Right lobe of liver (tissue), 4 donors: Measurements from ENCODE around the gene NRTN.

Experiments used
- POLR2A ChIP-seq: fragments of 450-650 bp; IDR thresholded peaks from one replicate; pipeline ENCODE4 v1.6.1; 2017; ENCODE audit warnings: antibody characterized with exemption, mild to moderate bottlenecking
- TF ChIP-seq, protein P1 (sequence below), 4 donors: fragments of 200-600 bp in 3 of 4; fragments of 450-650 bp in 1 of 4; IDR thresholded peaks; one replicate each; pipeline versions ENCODE4 v1.5.1 to v1.8.0; 2016 to 2022; ENCODE audit warnings: antibody characterized with exemption in 4 of 4, mild to moderate bottlenecking in 2 of 4
- donor health status: DM: no; HTN: no; CAD: no.
- donor health status: DM: no; HTN: no; CAD: no.
- donor health status: DM: no; HTN: yes; CAD: no.

DNA sequence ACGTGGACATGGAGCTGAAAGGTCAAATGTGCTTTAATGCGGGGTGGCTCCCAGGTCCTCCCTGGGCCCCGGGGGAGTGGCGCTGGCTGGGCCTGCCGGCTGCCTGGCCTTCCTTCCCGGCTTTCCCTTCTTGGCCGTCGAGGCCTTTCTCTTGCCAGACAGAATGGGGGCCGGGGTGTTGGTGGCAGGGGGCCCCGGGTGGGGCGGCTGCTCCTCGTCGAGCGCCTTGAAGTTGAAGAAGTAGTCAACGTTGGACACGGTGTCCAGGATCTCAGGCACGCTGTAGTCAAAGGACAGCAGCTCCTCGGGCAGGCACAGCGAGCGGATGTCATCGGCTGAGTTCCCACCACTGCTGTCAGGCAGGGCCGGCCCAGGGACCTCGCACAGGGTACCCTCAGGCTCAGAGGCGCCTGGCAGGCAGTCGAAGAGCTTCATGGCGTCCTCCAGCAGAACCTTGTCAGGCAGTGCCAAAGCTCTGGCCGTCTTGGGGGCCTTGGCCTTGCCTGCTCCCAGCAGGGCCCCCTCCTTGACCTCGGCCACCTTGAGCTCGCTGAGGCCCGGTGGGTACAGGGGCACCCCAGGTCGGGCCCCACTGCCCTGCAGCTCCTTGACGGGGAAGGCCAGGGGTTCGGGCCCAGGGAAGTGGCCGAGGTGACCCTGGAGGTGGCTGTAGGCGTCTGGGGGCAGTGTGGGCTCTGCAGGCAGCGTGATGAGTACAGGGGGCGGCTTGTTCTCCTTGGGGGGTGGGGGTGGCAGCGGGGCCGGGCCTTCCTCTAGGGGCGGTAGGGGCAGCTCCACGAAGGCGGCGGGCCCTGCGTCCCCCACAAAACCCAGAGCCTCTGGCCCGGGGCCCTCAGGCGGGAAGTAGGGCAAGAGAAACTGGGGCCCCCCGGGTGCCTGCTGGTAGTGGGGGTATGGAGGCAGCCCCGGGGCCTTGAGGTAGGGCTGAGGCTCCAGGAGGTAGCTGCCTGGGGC is 21.6 kb upstream of the NRTN start:
- TF ChIP-seq, protein P1, sequence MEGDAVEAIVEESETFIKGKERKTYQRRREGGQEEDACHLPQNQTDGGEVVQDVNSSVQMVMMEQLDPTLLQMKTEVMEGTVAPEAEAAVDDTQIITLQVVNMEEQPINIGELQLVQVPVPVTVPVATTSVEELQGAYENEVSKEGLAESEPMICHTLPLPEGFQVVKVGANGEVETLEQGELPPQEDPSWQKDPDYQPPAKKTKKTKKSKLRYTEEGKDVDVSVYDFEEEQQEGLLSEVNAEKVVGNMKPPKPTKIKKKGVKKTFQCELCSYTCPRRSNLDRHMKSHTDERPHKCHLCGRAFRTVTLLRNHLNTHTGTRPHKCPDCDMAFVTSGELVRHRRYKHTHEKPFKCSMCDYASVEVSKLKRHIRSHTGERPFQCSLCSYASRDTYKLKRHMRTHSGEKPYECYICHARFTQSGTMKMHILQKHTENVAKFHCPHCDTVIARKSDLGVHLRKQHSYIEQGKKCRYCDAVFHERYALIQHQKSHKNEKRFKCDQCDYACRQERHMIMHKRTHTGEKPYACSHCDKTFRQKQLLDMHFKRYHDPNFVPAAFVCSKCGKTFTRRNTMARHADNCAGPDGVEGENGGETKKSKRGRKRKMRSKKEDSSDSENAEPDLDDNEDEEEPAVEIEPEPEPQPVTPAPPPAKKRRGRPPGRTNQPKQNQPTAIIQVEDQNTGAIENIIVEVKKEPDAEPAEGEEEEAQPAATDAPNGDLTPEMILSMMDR (IDR thresholded peaks at IDR 0.05) = no peak
- no peak for TF ChIP-seq POLR2A
